NCI-H226 (cell line): ENCODE results near the gene DVL1.
A peak's percentile ranks its signal among the peaks of the same experiment; 100 is the strongest.

Experiments
- DNase-seq: peaks from one replicate; pipeline ENCODE4 v3.0.0-alpha.2; 2015

Gene DVL1

GRCh38 chr1:1308756-1309250, 40.4 kb downstream of the DVL1 start:
- no peak for DNase-seq

GRCh38 chr1:1307923-1308755, 41.1 kb downstream of the DVL1 start, which contains the start of the genes ACAP3 and PUSL1:
ACAP3 (minus strand) TSS chr1:1307930; CDS start chr1:1307815, 115 bp downstream.
PUSL1 (plus strand) TSS chr1:1308597; CDS start chr1:1308644, 47 bp downstream.
- peak; percentile 94 for DNase-seq

GRCh38 chr1:1307261-1307922, 41.8 kb downstream of the DVL1 start:
- DNase-seq, result peak; percentile 27

- DNase-seq, result no peak
Observed at GRCh38 chr1:1306661-1307260, 42.5 kb downstream of the DVL1 start.

GRCh38 chr1:1306070-1306660, 43.1 kb downstream of the DVL1 start:
- DNase-seq, result no peak

GRCh38 chr1:1305300-1306069, 43.7 kb downstream of the DVL1 start:
- DNase-seq, result peak; percentile 82

DNA sequence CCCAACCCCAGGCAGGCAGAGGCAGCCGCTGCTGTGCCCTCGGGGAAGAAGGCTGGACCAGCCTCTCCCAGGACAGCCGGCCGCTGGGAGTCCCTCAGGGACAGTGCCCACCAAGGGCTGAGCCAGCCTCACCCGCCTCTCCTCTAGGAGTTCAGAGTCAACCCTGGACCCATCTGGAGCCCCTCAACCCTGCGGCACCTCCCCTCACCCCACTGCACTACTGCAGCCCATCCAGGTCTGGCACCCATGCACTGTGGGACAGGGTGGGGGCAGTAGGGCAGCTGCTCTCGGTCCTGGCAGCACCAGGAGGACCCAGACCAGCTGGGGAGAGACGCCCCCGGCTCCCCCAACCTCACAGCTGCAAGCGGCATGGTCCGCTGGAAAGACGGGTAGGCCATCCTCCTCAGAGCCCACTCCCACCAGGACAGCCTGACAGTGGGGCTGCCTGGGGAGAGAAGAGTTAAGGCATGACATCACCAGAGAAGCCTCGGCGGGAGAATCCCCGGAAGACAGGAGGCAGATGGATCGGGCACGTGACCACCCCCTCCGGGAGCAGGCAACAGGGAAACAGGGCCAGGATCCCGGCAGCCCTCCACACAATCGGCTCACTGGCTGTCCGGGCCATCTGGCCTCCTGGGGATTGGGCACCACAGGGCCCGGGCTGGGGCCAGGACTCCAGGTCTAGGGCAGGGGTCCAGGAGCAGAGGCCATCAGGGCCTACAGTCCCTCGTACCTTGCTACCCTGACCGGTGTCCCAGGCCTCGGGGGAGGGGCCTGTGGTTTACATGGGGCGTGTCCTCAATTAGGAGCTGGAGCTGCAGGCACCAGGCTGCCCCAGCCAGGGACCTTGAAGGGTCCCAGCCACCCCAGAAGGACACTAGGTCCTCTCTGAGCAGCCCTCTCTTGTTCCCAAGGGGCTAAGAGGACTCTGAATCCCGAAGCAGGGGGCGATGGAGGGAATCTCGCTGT, 44.6 kb downstream of the DVL1 start:
- DNase-seq, result peak; percentile 76

GRCh38 chr1:1303736-1304135, 45.5 kb downstream of the DVL1 start:
- no peak for DNase-seq

DNA sequence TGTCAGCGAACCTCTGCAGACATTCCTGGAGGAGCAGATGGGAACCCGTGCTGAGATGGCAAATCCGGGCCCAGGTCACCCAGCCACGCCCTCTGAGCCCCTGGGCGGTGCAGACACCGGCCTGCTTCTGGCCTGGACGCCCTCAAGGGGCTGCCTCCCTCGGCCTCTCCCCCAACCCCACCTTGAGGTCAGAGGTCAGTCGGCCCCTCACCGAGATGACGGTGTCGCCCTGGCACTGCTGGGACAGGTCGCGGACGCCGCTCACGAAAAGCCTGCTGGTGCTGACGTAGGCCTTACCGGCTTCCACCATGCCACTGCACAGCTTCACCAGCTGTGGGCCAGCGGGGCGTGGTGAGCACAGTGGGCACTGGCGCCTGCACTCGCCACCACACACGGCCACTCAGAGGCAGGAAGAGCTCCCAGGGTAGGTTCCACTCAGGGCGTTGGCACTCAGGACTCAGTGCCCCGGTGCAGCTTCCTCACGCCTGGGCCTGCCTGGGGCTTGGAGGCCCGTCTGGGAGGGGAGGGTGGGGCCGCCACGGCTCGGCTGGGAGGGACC, 46.2 kb downstream of the DVL1 start:
- no peak for DNase-seq

DNA sequence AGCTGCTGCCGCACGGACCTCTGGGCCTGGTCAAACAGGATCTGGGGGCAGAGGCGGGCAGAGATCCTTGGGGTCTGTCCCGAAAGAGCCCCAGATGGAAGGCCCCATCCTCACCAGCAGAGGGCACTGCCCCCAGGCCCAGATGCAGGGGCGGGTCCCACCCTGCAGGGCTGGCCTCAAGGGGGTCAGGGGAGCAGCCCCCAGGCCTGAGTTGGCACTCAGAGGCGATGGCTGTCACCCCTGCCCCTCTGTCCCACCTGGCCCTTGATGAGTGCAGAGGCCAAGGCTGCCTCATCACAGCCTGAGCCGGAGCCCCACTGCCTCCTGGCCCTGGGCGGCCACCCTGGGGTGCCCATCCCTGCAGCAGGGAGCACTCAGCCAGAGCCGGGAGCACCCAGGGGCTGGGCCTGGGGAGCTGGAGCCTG, 47.2 kb downstream of the DVL1 start:
- DNase-seq, result no peak

DNA sequence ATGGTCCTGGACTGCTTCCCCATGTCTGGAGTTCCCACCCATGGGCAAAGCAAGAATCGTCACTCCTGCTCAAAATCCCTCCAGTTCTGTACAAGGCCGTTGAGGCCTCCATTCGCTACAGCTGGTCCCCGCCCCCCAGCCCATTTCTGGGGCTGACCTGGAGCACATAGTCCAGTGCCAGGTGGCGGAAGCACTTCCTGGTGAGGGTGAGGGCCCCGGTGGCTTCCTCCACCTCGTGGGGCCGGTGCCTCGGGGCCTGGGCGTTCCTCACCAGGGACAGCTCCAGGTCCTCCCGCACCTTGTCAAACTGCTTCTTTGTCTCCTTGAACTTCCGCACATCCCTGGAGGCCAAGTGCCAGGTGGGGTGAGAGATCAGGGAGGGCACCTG, 48.9 kb downstream of the DVL1 start:
- no peak for DNase-seq

DNA sequence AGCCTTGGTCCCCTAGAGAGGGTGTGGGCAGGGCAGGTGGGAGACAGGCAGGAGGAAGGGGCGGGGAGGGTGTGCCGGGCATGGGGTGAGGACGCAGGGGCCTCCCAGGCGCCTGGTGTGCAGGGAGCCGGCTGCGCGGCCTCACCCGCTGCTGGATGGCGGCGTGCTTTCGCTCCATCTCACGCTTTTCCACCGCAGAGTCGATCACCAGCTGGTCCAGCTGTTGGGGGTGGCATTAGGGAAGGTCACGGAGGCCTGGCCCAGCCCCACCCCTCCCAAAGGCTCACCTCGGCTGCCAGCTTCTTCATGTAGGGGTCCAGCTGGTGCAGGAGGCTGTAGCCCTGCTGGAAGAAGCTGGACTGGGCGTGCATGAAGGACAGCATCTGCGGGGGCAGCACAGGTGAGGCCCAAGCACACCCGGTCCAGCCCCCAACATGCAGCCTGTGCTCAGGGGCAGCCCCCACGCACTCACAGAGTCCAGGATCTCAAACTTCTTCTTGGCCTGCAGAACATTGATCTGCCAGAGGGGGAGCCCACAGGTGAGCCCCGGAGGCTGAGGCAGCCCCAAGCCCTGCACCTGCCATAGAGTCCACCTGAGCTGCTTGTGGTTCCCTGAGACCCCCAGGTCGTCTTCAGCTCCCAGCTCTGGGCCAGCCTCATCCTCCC, 49.4 kb downstream of the DVL1 start:
- DNase-seq, result no peak

DNA sequence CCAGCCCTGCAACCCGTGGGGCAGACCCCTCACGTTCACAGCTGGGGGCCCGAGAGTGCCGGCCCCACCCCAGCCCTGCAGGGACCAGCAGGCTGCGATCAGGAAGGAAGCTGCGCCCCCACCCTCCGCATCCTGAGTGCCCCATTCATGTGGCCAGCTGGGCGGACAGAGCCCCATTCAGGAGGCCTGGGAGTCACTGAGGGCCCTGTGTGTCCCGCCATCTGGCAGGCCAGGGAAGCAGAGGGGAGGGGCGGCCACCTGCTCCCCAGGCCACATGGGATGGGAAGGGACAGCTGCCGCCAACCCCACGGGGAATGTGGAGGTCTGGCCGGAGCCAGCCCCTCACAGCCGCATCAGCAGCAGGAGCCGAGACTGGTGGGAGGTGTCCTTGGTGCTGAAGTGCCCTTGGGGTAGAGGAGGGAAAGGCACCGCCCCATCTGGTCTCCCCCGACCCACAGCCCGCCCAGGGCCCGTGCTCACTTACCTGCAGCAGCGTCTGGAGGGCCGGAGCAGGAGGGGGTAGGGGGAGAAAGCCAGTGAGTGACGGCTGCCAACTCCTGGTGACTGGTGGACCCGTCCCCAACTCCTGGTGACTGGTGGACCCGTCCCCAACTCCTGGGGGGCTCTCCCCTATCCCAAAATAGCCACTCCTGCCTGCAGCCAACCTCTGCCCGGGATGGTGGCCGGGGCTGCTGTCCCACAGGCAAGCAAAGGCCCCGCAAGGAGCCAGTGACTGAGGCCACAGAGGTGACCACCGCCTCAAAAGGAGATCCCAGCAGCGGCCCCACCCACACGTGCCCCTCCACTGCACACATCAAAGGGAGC, 50.1 kb downstream of the DVL1 start:
- DNase-seq, result no peak

DNA sequence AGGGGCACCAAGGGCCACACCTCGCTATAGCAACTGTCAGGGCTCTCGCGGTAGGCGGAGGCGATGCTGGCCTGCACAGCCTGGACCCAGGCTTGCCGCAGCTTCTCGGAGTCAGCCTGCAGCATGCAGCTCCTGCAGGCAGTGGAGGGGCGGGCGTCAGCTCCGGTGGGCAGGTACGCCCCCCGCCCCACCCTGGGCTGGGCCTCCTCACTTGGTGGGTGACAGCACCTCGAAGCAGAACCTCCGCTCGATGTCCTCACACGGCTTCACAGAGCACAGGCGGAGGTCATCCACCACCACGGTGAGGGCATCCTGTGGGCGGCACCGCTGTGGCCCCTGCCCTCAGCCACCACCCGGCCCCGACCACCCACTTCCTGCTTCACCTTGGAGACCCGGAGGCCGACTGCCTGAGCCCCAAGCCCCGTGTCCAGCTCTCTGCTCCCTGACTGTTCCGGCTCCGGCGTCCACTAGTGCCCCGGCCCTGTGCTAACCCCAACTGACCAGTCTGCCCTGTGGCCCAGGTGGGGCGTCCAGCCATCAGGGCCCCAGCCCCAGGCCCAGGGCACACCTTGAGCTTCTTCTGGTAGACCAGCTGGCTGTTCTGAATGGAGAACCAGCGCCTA, 51.3 kb downstream of the DVL1 start:
- DNase-seq, result no peak

DNA sequence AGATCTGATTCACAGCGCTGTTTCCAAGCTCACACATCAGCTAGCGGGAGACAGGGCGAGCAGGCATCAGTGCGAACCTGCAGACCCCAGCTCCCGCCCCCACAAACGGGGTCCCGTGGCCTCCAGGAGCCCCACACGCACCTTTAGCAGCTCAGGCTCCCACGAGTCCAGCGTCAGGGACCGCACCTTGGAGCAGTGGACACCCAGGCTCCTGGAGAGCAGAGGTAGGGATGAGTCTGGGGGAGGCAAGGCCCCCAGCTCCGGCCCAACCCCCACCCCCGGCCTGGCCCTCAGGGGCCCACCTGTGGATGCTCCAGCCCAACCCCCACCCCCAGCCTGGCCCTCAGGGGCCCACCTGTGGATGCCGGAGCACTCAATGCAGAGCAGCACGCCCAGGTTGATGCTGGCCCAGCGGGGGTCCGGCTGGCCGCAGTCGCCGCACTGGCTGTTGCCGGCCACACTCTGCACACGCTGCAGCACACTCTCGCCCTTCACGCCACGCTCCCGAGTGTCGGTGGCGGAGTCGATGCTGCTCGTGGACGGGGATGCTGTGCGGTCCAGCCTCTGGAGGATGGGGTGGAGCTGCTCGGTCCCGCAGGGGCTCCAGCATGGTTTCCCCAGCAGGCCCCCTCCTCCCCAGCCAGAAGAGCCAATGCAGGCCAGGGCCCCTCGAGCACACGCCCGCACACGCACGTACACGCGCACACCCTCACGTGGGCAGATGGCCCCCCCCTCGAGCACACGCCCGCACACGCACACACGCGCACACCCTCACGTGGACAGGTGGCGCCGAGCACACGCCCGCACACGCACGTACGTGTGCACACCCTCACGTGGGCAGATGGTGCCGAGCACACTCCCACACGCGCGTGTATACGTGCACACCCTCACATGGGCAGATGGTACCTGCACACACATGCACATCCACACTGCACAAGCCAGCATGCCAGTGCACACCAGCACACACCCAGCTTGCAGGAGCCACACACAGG, 52.9 kb downstream of the DVL1 start:
- DNase-seq, result no peak

DNA sequence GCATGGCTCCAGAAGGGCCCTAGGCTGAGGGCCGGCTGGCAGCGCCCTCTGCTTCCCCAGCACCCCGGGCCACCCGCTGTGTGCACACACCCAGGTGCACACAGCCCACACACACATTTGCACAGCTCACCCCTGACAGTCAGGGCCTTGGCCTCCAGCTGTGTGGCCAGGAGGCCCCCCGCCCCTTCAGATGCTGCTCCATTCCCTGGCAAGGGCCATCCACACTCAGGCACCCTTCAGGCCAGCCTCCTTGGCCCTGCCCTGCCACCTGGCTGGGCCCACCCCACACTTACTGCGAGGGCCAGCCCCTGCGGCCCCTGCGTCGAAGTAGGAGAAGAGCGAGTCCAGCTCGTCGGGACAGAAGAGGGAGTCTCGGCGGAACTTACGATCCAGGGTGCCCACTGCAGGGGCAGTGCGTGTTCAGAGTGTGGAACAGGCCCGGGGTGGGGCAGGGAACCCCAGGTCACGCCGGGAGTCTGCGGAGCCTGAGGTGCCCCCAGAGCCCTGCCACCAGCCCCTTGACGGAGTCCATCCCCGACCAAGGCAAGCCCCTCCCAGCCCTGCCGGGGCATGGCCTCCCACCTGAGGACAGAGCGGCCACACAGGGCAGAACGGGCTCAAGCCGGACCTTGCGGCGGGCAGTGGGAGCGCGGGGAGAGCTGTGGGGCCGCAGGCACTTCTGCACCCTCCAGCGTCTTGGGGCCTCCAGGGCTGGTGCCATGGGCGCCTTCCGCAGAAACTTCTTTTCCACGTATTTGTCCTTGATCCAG, 53.9 kb downstream of the DVL1 start:
- no peak for DNase-seq
